DMS53 treated with DMSO at 0.1 percent for 48 hours (cell line): Measurements from ENCODE around the gene IFNL3.
A peak's percentile ranks its signal among the peaks of the same experiment; 100 is the strongest.
"Not testable (repeated sequence)": the region's sequence is repeated elsewhere in the genome, so short reads cannot be mapped to it uniquely, and the experiment has no call there.

Source experiments
- DNase-seq: peaks from one replicate; lab custom pipeline; 2025; ENCODE audit not compliant: unreplicated experiment; lab: John Stamatoyannopoulos, UW

Gene IFNL3

DNA sequence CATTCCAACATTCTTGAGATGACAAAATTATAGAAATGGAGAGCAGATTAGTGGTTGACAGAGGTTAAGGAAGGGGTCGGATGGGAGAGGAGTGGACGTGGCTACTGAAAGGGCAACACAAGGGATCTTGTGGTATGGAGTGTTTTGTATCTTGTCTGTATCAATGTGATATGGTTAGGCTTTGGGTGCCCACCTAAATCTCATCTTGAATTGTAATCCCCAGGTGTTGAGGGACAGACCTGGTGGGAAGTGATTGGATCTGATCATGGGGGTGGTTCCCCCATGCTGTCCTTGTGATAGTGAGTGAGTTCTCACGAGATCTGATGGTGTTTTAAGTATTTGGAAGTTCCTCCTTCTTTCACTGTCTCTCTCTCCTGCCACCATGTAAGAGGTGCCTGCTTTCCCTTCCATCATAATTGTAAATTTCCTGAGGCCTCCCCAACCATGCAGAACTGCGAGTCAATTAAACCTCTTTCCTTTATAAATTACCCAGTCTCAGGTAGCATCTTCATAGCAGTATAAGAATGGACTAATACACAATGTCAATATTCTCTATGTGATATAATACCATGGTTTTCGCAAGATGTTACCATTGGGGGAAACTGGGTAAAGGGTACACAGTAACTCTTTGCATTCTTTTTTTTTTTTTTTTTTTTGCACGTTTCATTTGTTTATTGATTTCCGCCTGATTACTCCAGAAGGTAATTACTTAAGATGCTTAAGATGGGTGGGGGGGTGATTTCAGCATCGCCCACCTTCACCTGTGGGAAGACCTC lies 8.8 kb upstream of the IFNL3 start:
- DNase-seq, result no peak

DNA sequence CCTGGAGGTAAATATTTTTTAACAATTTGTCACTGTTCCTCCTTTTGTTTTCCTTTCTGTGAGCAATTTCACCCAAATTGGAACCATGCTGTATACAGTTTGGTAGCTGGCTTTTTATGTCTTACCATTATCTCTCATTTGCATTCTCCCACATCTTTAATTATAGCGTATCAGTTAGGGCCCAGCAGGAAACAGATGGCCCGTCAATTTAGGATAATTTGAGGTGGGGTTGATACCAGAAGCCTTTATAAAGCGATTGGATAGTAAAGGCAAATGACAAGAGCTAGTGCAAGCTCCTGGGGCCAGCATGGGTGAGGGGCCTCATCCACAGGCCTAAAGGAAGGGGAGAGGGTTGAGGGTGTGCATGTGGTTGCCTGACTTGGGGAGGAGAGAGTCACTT lies 7.7 kb upstream of the IFNL3 start:
- DNase-seq, result no peak

DNA sequence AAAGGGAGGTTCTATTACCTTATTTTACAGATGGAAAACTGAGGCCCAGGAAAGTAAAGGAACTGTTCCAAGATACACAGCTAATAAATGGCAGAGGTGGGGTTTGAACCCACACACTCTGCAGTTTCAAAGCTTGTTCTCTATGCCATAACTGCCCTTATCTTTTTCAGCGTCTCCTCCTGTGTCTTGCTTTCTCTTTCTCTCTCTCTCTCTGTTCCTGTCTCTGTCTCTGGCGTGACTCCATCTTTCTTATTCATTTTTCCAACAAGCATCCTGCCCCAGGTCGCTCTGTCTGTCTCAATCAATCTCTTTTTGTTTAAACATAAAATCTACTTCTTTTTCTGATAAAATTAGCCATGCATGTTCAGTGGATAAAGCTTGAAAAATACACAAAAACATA lies 7.0 kb upstream of the IFNL3 start:
- DNase-seq, result no peak

DNA sequence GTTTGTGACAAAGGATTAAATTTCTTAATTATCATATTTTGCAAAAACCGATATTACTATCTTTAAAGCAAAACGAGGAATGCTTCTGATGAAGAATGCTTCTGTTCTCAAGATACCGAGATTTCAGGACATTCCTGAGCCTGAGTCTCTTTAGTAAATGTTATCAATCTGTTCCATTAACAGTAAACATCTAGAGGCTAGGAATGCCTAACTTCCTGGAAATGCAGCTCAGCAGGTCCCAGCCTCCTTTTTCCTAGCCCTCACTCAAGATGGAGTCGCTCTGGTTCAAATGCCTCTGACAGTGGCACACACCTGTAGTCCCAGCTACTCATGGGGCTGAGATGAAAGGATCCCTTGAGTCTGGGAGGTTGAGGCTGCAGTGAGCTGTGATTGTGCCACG lies 6.3 kb upstream of the IFNL3 start:
- no peak for DNase-seq

DNA sequence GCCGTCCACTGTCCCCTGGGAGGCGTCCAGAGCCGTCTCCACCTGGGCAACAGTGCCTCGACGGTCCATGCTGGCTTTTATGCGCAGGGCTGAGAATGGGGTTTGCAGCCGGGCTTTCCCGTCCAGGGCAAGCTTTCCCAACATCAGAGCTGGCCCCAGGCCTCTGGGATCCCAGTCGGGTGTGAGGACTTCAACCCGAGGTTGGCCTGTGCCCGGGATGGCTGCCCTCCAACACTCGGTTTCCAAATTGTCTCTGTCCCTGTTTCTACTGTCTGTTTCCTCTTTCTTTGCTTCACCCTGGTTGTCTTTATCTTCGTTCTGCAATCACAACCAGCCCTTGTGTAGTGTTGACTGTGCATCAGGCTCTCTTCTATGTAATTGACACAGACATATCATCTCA lies 4.0 kb upstream of the IFNL3 start, which contains the start of gene IFNL4:
TSS of gene IFNL4 (minus strand) at position 51 of the 400 bp plus-strand sequence.
- DNase-seq, result no peak

DNA sequence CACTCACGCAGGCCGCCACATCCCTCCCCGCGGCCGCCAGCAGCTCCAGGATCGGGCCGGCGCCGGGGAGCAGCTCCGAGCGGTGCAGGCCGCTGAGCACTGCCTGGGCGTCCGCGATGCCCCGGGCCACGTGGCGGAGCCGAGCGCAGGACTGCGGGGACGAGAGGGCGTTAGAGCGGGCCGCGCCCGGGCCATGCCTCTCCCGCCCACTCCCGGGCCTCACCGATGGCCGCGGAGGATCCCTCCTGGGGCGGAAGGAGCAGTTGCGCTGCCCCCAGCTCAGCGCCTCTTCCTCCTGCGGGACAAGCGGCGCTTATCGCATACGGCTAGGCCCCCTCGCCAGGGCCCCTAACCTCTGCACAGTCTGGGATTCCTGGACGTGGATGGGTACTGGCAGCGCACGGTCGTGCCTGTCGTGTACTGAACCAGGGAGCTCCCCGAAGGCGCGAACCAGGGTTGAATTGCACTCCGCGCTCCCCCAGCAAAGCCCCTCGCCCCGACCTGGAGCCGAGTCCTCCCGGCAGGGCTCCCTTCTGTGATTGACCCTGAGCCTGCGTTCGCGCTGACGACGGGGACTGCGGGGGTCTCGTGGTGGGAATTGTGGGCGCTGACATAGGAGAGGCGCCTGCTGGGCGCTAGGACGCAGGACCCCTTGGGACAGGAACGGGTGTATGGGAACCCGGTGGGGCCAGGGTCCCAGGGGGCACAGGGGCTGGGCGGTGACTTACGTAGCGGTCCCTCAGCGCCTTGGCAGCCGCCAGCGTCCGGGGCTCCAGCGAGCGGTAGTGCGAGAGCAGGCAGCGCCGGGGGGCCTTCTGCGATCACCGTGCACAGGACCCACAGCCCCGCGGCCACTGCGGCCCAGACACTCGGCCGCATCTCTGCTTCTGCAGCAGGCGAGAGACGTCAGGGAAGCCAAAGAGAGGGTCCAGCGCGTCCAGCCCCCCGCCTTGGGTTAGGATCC lies 3.2 kb upstream of the IFNL3 start:
- no peak for DNase-seq

DNA sequence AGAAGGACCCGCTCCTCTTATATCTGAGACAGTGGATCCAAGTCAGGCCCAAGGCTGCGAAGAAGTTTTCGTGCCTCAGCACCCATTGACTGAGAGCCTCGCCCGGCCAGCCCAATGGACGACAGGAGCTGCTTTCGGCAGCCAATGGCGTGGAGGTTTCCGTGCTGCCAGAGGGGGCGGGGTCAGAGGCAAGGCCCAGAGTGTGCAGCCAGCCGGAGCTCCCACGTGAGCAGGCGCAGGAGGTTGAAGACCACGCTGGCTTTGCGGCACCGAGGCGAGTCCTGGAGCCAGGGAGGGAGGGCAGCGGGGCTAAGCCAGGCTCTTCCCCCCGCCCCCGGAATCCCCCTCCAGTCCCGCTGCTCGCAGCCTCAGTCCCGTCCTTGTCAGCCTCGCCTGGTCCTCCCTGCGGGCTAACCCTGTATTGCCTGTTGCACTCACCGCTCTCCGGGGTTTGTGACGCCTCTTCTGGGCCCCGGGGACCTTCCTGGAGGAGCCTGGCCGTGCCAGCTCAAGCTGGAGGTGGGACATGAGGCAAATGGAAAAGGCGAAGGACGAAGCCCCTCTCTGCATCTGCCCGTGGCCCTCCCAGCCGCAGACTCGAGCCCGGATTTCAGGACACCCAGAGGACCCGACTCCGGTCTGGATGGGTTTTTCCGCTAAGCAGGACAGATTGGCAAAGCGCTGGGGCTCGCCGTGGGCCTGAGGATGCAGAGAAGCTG lies 2.3 kb upstream of the IFNL3 start:
- DNase-seq, result no peak

DNA sequence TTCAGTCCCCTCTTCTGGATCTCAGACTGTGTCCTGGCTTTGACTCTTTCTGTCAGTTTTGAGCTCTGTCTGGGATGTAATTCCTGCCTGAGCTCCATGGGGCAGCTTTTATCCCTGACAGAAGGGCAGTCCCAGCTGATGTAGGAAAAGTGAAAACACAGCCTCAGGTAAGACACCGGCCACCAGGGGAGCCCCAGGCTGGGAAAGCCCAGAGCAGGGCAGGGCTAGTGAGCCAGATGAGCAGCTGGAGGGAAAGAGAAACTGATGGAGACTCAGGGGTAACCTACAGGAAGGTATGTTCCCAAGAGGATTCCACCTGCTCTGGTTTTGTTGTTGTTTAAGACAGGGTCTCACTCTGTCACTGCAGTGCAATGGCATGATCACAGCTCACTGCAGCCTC lies 360 bp upstream of the IFNL3 start:
- not testable (repeated sequence) for DNase-seq

DNA sequence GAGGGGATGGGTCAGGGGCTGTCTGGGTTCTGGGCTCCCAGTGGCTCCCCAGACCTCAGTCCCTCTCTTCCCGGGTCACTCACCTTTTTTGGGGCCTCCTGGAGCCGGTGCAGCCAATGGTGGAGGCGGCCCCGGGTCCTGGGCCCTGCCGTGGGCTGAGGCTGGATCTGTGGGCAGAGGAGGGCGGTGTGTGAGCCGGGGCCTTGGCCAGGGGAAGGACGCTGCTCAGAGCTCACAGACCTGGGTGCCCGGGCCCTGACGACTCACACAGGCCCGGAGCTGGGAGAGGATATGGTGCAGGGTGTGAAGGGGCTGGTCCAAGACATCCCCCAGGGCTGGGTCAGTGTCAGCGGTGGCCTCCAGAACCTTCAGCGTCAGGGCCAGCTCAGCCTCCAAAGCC lies 1.1 kb downstream of the IFNL3 start:
- DNase-seq, result not testable (repeated sequence)

DNA sequence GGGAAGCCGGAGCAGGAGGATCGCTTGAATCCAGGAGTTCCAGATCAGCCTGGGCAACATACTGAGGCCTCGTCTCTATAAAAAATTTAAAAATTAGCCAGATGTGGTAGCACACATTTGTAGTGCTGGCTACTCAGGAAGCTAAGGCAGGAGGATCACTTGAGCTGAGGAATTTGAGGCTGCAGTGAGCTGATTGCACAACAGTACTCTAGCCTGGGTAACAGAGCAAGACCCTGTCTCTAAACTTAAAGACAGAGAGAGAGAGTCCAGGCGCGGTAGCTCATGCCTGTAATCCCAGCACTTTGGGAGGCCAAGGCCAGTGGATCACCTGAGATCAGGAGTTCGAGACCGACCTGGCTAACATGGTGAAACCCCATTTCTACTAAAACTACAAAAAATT lies 4.4 kb downstream of the IFNL3 start:
- no peak for DNase-seq

DNA sequence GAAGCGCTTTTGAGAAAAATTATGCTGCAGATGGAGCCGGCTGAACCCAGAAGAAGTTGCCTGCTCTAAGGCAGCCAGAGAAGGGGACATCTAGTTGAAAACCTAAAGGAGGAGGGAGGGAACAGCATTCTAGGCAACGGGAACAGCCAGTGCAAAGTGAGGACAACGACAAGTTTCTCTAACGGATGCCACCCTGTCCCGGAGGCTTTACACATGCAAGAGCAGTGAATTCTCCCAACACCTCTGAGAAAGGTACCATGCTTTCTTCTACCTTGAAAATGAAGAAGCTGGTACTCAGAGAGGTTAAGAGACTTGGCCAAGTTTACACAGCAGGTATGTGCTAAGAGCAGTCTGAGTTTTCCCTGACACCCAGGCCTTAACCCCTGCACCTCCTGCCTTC lies 5.9 kb downstream of the IFNL3 start:
- no peak for DNase-seq

DNA sequence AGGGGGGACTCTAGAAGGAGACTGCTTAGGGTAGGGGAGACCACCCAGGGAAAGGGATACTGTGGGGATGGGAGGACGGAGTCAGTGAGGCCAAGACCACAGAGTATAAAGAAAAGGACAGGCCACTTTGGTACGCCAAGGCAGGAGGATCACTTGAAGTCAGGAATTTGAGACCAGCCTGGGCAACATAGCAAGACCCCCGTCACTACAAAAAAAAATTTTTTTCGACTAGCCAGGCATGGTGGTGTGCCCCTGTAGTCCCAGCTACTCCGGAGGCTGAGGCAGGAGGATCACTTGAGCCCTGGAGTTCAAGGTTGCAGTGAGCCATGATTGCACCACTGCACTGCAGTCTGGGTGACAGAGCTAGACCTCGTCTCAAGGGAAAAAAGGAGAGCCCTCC lies 6.6 kb downstream of the IFNL3 start:
- DNase-seq, result no peak

DNA sequence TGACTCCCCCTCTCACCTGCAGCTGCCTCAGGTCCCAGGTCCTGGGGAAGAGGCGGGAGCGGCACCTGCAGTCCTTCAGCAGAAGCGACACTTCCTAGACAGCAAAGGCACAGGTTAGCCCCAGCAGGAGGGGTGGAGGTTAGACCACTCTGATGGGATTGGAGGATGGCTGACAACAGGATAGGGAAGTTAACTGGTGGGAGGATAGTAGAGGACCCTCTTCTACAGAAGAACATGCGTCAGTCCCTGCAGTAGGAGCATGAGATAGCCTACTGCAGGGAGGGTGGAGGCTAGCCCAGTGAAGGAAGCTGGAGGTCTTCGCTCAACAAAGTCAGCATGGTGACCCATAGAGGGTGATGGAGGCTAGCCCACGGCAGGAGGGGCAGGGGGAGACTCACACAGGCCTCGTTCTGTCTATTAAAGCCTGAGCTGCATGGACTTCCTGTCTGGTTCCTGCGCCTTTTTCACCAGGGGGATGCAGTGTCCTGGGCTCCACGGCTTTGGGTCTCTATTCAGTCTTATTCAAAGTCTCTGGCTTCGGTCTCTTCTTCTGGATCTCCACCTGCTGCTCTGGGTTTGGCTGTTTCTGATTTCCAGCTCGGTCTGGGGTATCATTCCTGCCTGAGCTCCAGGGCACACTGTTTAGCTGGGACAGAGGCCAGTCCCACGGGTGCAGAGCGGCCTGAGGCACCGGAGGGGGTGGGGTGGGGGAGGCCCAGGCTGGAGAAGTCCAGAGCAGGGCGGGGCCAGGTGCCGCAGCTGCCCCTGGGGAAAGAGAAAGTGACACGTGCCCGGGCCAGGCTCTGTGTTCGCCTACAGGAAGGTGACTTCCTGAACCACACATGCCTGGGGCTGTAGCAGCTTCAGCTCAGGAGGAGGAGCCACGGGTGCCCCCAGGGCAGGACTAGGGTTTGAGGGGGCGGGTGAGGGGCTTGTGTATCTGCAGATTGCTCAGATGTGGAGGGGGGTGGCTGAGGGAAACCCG lies 7.3 kb downstream of the IFNL3 start:
- DNase-seq, result peak; percentile 59

DNA sequence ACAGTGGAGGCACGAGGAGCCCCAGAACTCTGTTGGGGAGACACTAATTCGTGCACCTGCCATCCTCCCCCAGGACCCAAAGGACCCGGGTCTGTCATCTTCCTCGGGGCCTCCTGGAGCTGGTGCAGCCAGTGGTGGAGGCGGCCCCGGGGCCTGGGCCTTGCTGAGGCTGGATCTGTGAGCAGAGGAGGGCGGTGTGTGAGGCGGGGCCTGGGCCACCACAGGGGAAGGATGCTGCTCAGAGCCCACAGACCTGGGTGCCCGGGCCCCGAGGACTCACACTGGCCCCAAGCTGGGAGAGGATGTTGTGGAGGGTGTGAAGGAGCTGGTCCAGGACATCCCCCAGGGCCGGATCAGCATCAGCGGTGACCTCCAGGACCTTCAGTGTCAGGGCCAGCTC lies 8.3 kb downstream of the IFNL3 start:
- no peak for DNase-seq

DNA sequence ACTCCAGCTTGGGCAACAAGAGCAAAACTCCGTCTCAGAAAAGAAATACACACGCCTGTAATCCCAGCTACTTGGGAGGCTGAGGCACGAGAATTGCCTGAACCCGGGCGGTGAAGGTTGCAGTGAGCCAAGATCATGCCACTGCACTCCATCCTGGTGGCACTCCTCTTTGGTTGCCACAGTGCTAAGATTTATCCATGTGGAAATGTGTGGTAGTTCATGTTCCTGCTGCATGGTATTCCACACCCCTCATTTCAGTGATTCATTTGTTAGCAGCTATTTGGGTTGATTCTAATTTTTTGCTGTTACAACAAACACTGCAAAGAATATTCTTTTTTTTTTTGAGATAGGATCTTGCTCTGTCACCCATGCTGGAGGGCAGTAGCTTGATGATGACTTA lies 12.1 kb downstream of the IFNL3 start:
- no peak for DNase-seq

DNA sequence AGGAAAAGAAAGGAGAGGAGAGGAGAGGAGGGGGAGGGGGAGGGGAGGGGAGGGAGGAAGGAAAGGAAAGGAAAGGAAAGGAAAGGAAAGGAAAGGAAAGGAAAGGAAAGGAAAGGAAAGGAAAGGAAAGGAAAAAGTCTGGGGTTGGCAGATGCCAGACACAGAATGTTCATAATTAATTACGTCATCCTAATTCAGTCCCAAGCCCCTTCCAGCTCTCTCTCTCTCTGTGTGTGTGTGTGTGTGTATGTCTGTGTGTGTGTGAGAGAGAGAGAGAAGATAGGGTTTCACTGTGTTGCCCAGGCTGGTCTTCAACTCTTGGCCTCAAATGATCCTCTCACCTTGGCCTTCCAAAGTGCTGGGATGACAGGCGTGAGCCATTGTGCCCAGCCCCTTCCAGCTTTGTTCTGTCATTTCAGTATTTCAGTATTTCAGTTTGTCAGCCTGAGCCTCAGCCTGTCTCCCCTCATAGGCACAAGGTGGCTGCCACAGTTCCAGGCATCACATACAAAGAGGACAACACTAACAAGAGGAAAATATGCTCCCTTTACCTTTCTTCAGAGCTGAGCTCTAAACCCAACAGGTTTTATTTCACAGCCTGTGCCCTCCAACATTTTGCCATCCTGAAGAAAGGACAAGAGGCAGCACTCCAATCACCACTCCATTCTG lies 14.6 kb downstream of the IFNL3 start:
- DNase-seq, result no peak

DNA sequence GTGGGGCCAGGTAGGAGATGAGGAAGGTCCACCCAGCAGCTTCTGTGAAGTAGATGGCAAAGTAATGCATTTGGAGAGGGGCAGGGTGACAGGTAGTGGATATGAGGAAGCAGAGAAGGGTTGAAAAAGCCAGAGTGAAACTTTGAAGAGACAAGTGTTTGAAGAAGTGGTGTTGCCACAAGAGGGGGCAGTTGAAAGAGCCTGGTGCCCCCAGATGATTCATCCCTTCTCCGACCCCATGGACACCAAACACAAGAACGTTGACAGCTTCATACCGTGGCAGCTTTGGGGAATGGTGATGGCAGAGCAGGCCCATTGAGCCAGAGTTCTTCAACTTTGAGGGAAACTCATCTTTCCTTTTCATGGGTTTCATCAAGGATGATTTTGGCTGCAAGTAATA lies 19.9 kb downstream of the IFNL3 start:
- DNase-seq, result no peak

DNA sequence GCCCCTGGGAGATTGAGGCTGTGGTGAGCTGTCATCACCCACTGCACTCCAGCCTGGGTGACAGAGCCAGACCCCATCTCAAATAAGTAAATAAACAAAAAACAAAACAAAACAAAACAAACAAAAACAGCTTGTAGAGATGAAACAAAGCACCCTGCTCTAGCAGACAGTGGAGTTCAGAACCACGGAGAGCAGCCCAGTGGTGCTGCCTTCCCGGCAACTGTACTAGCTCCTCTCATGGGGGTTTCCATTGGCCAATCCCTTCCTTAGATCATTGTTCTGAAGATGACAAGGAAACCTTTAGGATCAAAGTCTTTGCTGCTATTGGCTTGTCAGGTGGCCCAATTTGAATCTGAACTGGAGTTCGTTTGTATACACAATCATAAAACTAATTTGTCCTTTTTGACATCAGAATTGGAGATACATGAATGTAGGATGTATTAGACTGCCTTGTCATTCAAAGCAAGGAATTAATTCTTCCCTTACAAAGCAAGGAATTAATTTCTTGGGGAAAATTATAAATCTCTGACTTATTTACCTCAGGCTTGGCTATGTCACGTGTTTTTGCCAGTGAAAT lies 21.0 kb downstream of the IFNL3 start:
- no peak for DNase-seq

DNA sequence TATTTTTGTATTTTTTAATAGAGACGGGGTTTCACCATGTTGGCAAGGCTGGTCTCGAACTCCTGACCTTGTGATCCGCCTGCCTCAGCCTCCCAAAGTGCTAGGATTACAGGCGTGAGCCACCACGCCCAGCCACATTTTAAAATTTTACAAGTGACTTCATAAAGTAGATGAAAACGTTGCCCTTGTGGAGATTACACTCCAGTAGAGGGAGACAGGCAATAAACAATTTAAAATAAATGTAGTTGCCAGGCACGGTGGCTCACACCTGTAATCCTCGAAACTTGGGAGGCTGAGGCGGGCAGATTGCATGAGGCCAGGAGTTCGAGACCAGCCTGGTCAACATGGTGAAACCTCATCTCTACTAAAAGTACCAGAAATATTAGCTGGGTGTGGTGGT lies 25.7 kb downstream of the IFNL3 start:
- not testable (repeated sequence) for DNase-seq
